ENCODE measurements around the gene ZCWPW1. TPM values are rescaled to one million over a fixed set of nuclear protein-coding genes. Genes with fewer than 3 reads are reported as not detected.

ZCWPW1 gene
- total and polyA plus RNA-seq, 2 experiments from 2014 or later, result 1.9 to 4.2 TPM

- Histone ChIP-seq H3K79me2 (ENCODE audit: insufficient read depth) (no peaks in the 10 kb centered on the region), H3K4me2 (ENCODE audit: unreplicated experiment) (no peak overlapping the region), H3K9ac (no peak overlapping the region), H3F3A (ENCODE audit: insufficient read depth) (peaks cover 22% of the 10 kb centered on the region), H3K9me3 (ENCODE audit: low read depth) (no peaks in the 10 kb centered on the region), H3K4me1 (ENCODE audit: insufficient read depth) (peaks cover 18% of the 10 kb centered on the region), H3K36me3 (ENCODE audit: low read depth) (0 out of 2 replicates have a peak, but pooled peaks cover 3% of the 10 kb centered on the region), H3K27me3 (replicated peaks; ENCODE audit: insufficient read depth) (no peaks in the 10 kb centered on the region), H3K27ac (no peak overlapping the region), H3K4me3 (no peak overlapping the region), H2AFZ (no peak overlapping the region), H4K20me1 (ENCODE audit: insufficient read depth) (no peaks in the 10 kb centered on the region), H3K9me2 (ENCODE audit: insufficient read depth) (no peaks in the 10 kb centered on the region)
- TF ChIP-seq EZH2phosphoT487 (IDR thresholded peaks at IDR 0.05; ENCODE audit: insufficient read depth, low read depth) (no peak), EZH2 (IDR thresholded peaks at IDR 0.05; ENCODE audit: insufficient read depth, poor library complexity, severe bottlenecking) (no peak)
- no peak for DNase-seq
- 76 to 82% methylated on average over 23 to 32 of the region's 32 CpGs for WGBS, 2 experiments (ENCODE audit: low coverage in 1 of 2, low lambda C conversion rate in 2 of 2, missing lambda C conversion rate in 2 of 2)
- in situ Hi-C loops (cut with MboI), result loop anchor here (25.0 kb wide), 1 partner anchor 395 kb away; the partner anchor contains the start of genes SLC12A9 and TRIP6
Measured at GRCh38 chr7:100466653-100467605, 38.4 kb upstream of the ZCWPW1 start.

DNA sequence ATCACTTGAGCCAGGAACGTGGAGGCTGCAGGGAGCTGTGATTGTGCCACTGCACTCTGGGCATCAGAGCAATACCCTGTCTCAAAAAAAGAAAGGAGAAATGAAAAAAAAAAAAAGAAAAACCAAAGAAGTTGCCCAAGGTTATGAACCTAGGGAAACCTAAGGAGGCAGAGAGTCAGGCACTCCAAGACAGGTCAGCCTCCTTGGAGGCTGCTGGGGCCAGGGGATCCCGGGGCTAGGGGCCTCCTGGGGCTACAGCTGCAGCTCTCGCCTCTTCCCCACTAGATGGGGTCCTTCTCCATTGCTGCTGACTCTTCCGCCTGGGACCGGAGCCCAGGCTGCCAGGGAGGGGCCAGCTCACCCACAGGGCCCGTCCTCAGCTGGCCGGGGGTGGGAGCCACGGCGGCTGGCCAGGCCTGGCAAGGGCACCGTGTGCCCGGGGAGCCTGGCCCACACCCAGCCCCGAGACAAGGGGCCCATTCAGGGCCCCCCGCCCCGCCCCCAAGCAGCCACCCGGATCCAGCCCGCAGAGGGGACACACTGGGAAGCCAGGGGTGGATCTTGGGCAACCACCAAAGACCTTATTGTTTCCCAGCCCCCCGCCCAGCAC lies 37.3 kb upstream of the ZCWPW1 start:
- peaks cover 18% of the 10 kb centered on the region for H3F3A ChIP-seq (ENCODE audit: insufficient read depth)
- H3K9me3 ChIP-seq (ENCODE audit: low read depth), result no peaks in the 10 kb centered on the region
- peak; percentile 90 for DNase-seq
- no peak overlapping the region for H3K9ac ChIP-seq
- no peaks in the 10 kb centered on the region for H4K20me1 ChIP-seq (ENCODE audit: insufficient read depth)
- peaks cover 18% of the 10 kb centered on the region for H3K4me1 ChIP-seq (ENCODE audit: insufficient read depth)
- TF ChIP-seq EZH2phosphoT487 (IDR thresholded peaks at IDR 0.05; ENCODE audit: insufficient read depth, low read depth) (no peak), EZH2 (IDR thresholded peaks at IDR 0.05; ENCODE audit: insufficient read depth, poor library complexity, severe bottlenecking) (no peak)
- no peaks in the 10 kb centered on the region for H3K9me2 ChIP-seq (ENCODE audit: insufficient read depth)
- no peak overlapping the region for H3K4me3 ChIP-seq
- H3K36me3 ChIP-seq (ENCODE audit: low read depth), result 0 out of 2 replicates have a peak, but pooled peaks cover 3% of the 10 kb centered on the region
- H3K79me2 ChIP-seq (ENCODE audit: insufficient read depth), result no peaks in the 10 kb centered on the region
- H3K27me3 ChIP-seq (replicated peaks; ENCODE audit: insufficient read depth), result no peaks in the 10 kb centered on the region
- H2AFZ ChIP-seq, result no peak overlapping the region
- H3K4me2 ChIP-seq (ENCODE audit: unreplicated experiment), result peak overlapping the region; percentile 19
- in situ Hi-C loops (cut with MboI), result loop anchor here (25.0 kb wide), 1 partner anchor 396 kb away; the partner anchor contains the start of genes SLC12A9 and TRIP6
- H3K27ac ChIP-seq, result no peak overlapping the region
- 6 to 7% methylated on average over 6 to 12 of the region's 17 CpGs for WGBS, 2 experiments (ENCODE audit: low coverage in 1 of 2, low lambda C conversion rate in 2 of 2, missing lambda C conversion rate in 2 of 2)

GRCh38 chr7:100465299-100465698 lies 36.8 kb upstream of the ZCWPW1 start:
- no peaks in the 10 kb centered on the region for H3K9me2 ChIP-seq (ENCODE audit: insufficient read depth)
- H3F3A ChIP-seq (ENCODE audit: insufficient read depth), result peaks cover 18% of the 10 kb centered on the region
- H3K9ac ChIP-seq, result no peak overlapping the region
- H3K9me3 ChIP-seq (ENCODE audit: low read depth), result no peaks in the 10 kb centered on the region
- no peak for TF ChIP-seq EZH2phosphoT487 (IDR thresholded peaks at IDR 0.05; ENCODE audit: insufficient read depth, low read depth)
- no peak for TF ChIP-seq EZH2 (IDR thresholded peaks at IDR 0.05; ENCODE audit: insufficient read depth, poor library complexity, severe bottlenecking)
- no peaks in the 10 kb centered on the region for H3K79me2 ChIP-seq (ENCODE audit: insufficient read depth)
- no peak overlapping the region for H3K27ac ChIP-seq
- no peak overlapping the region for H3K4me2 ChIP-seq (ENCODE audit: unreplicated experiment)
- no peaks in the 10 kb centered on the region for H4K20me1 ChIP-seq (ENCODE audit: insufficient read depth)
- H3K36me3 ChIP-seq (ENCODE audit: low read depth), result 0 out of 2 replicates have a peak, but pooled peaks cover 3% of the 10 kb centered on the region
- H3K4me1 ChIP-seq (ENCODE audit: insufficient read depth), result peaks cover 18% of the 10 kb centered on the region
- in situ Hi-C loops (cut with MboI), result loop anchor here (25.0 kb wide), 1 partner anchor 397 kb away; the partner anchor contains the start of genes SLC12A9 and TRIP6
- no peak overlapping the region for H3K4me3 ChIP-seq
- 58 to 64% methylated on average over 8 of the region's 8 CpGs for WGBS, 2 experiments (ENCODE audit: low coverage in 1 of 2, low lambda C conversion rate in 2 of 2, missing lambda C conversion rate in 2 of 2)
- no peak overlapping the region for H2AFZ ChIP-seq
- no peaks in the 10 kb centered on the region for H3K27me3 ChIP-seq (replicated peaks; ENCODE audit: insufficient read depth)
- DNase-seq, result peak; percentile 29

DNA sequence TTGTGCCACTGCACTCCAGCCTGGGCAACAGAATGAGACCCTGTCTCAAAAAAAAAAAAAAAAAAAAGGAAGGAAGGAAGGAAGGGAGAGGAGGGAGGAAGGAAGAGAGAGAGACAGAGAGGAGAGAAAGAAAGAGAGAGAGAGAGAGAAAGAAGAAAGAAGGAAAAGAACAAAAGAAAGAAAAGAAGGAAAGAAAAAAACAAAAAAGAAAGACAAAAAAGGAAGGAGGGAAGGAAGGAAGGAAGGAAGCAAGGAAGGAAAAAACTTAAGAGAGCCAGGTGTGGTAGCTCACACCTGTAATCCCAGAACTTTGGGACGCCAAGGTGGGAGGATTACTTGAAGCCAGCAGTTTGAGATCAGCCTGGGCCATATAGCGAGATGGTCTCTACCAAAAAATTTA lies 36.3 kb upstream of the ZCWPW1 start:
- Histone ChIP-seq H3F3A (ENCODE audit: insufficient read depth) (peaks cover 18% of the 10 kb centered on the region), H3K79me2 (ENCODE audit: insufficient read depth) (no peaks in the 10 kb centered on the region), H3K27me3 (replicated peaks; ENCODE audit: insufficient read depth) (no peaks in the 10 kb centered on the region), H3K9ac (no peak overlapping the region), H4K20me1 (ENCODE audit: insufficient read depth) (no peaks in the 10 kb centered on the region), H3K4me1 (ENCODE audit: insufficient read depth) (peaks cover 18% of the 10 kb centered on the region), H3K9me3 (ENCODE audit: low read depth) (no peaks in the 10 kb centered on the region), H2AFZ (no peak overlapping the region), H3K9me2 (ENCODE audit: insufficient read depth) (no peaks in the 10 kb centered on the region), H3K36me3 (ENCODE audit: low read depth) (0 out of 2 replicates have a peak, but pooled peaks cover 3% of the 10 kb centered on the region), H3K4me2 (ENCODE audit: unreplicated experiment) (no peak overlapping the region), H3K27ac (no peak overlapping the region), H3K4me3 (no peak overlapping the region)
- TF ChIP-seq EZH2 (IDR thresholded peaks at IDR 0.05; ENCODE audit: insufficient read depth, poor library complexity, severe bottlenecking), result no peak
- no peak for TF ChIP-seq EZH2phosphoT487 (IDR thresholded peaks at IDR 0.05; ENCODE audit: insufficient read depth, low read depth)
- in situ Hi-C loops (cut with MboI), result loop anchor here (25.0 kb wide), 1 partner anchor 398 kb away; the partner anchor contains the start of genes SLC12A9 and TRIP6
- 91 to 97% methylated on average over 2 of the region's 2 CpGs for WGBS, 2 experiments (ENCODE audit: low coverage in 1 of 2, low lambda C conversion rate in 2 of 2, missing lambda C conversion rate in 2 of 2)
- no peak for DNase-seq
